ENCODE results near the gene C5AR1.
"Not testable (repeated sequence)": the region's sequence is repeated elsewhere in the genome, so short reads cannot be mapped to it uniquely, and the experiment has no call there.

C5AR1 gene

GRCh38 chr19:47309608-47310007 is at the start of gene C5AR1:
Gene C5AR1 (plus strand): TSS chr19:47309861. CDS start chr19:47309896, 35 bp downstream.
- peak; percentile 56 for DNase-seq

GRCh38 chr19:47260476-47260875 is 49.2 kb upstream of the C5AR1 start:
- no peak for DNase-seq

- peak; percentile 61 for DNase-seq
Observed at GRCh38 chr19:47261946-47262793, 47.5 kb upstream of the C5AR1 start.

- DNase-seq = no peak
Observed at GRCh38 chr19:47264629-47265028, 45.0 kb upstream of the C5AR1 start.

GRCh38 chr19:47266401-47266941 is 43.2 kb upstream of the C5AR1 start:
- DNase-seq = no peak

GRCh38 chr19:47267350-47267759 is 42.3 kb upstream of the C5AR1 start:
- no peak for DNase-seq

GRCh38 chr19:47268028-47268427 is 41.6 kb upstream of the C5AR1 start:
- DNase-seq = no peak

- DNase-seq = no peak
Observed at GRCh38 chr19:47269596-47269995, 40.1 kb upstream of the C5AR1 start.

- DNase-seq = no peak
Observed at GRCh38 chr19:47270408-47270807, 39.3 kb upstream of the C5AR1 start.

- no peak for DNase-seq
Observed at GRCh38 chr19:47271949-47272348, 37.7 kb upstream of the C5AR1 start.

- no peak for DNase-seq
Observed at GRCh38 chr19:47272448-47273312, 37.0 kb upstream of the C5AR1 start.

GRCh38 chr19:47273313-47274070 is 36.2 kb upstream of the C5AR1 start:
- peak; percentile 91 for DNase-seq

- peak; percentile 95 for DNase-seq
Observed at GRCh38 chr19:47274071-47274890, 35.4 kb upstream of the C5AR1 start, which contains the start of gene INAFM1. Gene INAFM1 (plus strand): TSS chr19:47274885. CDS start chr19:47274920, 35 bp downstream.

GRCh38 chr19:47274891-47275761 is 34.5 kb upstream of the C5AR1 start:
- no peak for DNase-seq

GRCh38 chr19:47275791-47276461 is 33.7 kb upstream of the C5AR1 start:
- no peak for DNase-seq

GRCh38 chr19:47276513-47276912 is 33.1 kb upstream of the C5AR1 start:
- DNase-seq = not testable (repeated sequence)

- DNase-seq = peak; percentile 41
Observed at GRCh38 chr19:47280183-47280797, 29.4 kb upstream of the C5AR1 start.

GRCh38 chr19:47283405-47284059 is 26.1 kb upstream of the C5AR1 start:
- DNase-seq = no peak

GRCh38 chr19:47284324-47284899 is 25.2 kb upstream of the C5AR1 start:
- DNase-seq = no peak
